Karpas-422 (cell line): ENCODE measurements around the gene TIAM2. TPM values are rescaled to one million over a fixed set of nuclear protein-coding genes. Genes with fewer than 3 reads are reported as not detected.

Experiments
- DNase-seq: peaks from one replicate; pipeline ENCODE4 v3.0.0-alpha.2; 2015
- H2AFZ ChIP-seq: fragments of 200-600 bp; sonication (generic); 2 replicates; pipeline ENCODE4 v1.6.1; 2014; ENCODE audit warnings: antibody characterized with exemption, low read length, mixed read lengths
- H3K27ac ChIP-seq: fragments of 200-600 bp; sonication (generic); 2 replicates; pipeline ENCODE4 v1.5.1; 2014; ENCODE audit warnings: mild to moderate bottlenecking, low read length, moderate library complexity
- H3K27me3 ChIP-seq: fragments of 200-600 bp; sonication (generic); 2 replicates; pipeline ENCODE4 v1.6.1; 2014; ENCODE audit warnings: low read length, mixed read lengths
- H3K36me3 ChIP-seq: fragments of 200-600 bp; sonication (generic); 2 replicates; pipeline ENCODE4 v1.6.1; 2014; ENCODE audit warnings: low read length, mixed read lengths; ENCODE audit not compliant: insufficient read depth
- H3K4me1 ChIP-seq: fragments of 200-600 bp; sonication (generic); 2 replicates; pipeline ENCODE4 v1.6.1; 2014; ENCODE audit warnings: mild to moderate bottlenecking, low read length, mixed read lengths
- H3K4me2 ChIP-seq: fragments of 200-600 bp; sonication (generic); 2 replicates; pipeline ENCODE4 v1.6.1; 2014; ENCODE audit warnings: low read length, low read depth, mild to moderate bottlenecking; ENCODE audit not compliant: poor library complexity, severe bottlenecking
- H3K4me3 ChIP-seq: fragments of 200-600 bp; sonication (generic); 2 replicates; pipeline ENCODE4 v1.5.1; 2014; ENCODE audit warnings: mild to moderate bottlenecking, antibody characterized with exemption, low read length, mixed read lengths
- H3K79me2 ChIP-seq: fragments of 200-600 bp; sonication (generic); 2 replicates; pipeline ENCODE4 v1.6.1; 2014; ENCODE audit warnings: mild to moderate bottlenecking, low read length, mixed read lengths
- H3K9ac ChIP-seq: fragments of 200-600 bp; sonication (generic); 2 replicates; pipeline ENCODE4 v1.6.0; 2014; ENCODE audit warnings: low read length
- H3K9me2 ChIP-seq: fragments of 200-600 bp; sonication (generic), shearing (Covaris generic); replicated peaks from 2 replicates; pipeline ENCODE4 v1.6.0; 2014; ENCODE audit warnings: mild to moderate bottlenecking, low read length, moderate library complexity; ENCODE audit not compliant: insufficient read depth
- H3K9me3 ChIP-seq: fragments of 300-700, 200-600 bp; sonication (generic); 2 replicates; pipeline ENCODE4 v1.6.1; 2014; ENCODE audit warnings: low read length, mixed read lengths
- H4K20me1 ChIP-seq: fragments of 200-600 bp; sonication (generic); 2 replicates; pipeline ENCODE4 v1.6.1; 2014; ENCODE audit warnings: mild to moderate bottlenecking, antibody characterized with exemption, low read length, low read depth; ENCODE audit not compliant: insufficient read depth
- total RNA-seq: library from RNA; depleted of rRNA; stranded (reverse); fragments of >200 nt; shearing (Covaris generic); gene quantifications from 2 replicates; pipeline ENCODE4 v1.2.3, GENCODE V29; 2014; ENCODE audit warnings: low replicate concordance

Gene TIAM2
- total RNA-seq, 1 experiment from 2014 or later = 9.0 TPM

DNA sequence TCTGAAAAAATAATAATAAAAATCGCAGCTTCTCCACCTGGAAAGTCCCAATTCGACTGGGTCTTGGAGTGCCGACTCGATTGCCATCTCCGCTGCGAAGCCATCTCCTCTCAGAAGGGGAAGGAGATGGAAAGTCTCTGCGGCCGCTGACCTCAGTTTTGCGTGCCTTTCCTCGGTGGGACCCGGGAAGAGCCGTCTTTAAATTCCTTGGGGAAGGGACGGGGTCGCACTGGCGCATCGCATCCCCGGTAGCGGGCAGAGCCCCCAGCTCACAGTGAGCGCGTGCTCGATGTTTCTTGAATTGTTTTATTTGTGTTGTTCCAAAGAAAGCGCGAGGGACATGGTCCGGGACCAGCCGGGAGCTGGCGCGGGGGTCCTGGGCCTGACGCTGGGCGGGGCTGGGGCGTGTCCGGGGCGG is 270 bp upstream of the TIAM2 start:
- no peak for DNase-seq
- Histone ChIP-seq H3K9me3 (no peaks in the 10 kb centered on the region), H3K27me3 (no peaks in the 10 kb centered on the region), H2AFZ (no peak overlapping the region), H3K9ac (no peak overlapping the region), H3K4me1 (no peaks in the 10 kb centered on the region), H3K79me2 (no peaks in the 10 kb centered on the region), H3K4me3 (no peak overlapping the region), H3K4me2 (peak overlapping the region; percentile 55), H3K36me3 (no peaks in the 10 kb centered on the region), H3K27ac (no peak overlapping the region), H3K9me2 (no peaks in the 10 kb centered on the region), H4K20me1 (no peaks in the 10 kb centered on the region)

DNA sequence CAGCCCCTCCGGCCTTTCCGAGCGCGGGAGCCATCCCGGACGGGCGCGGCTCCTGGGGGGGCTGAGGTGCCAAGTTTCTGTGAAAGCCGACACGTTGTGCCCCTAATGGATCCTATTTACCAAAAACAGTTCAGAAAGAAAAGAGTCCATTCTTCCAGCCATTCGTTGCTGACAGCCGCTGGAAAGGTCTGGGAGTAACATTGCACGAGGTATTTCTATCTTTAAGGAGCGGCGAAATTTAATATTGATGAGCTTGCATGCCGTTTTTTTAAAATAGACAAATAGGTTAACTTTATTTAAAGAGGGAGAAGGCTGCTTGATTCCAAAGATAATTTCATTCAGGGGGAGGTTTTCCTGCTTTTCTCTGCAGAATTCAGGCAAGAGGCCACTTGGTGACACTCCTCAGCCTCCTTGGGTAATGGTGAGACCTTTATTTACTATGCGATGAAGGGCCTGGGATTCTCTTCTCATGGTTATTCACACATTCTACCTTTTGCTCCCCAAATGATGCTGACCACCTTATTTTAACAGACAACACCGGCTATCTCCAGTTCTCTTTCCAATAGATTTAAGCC is 988 bp downstream of the TIAM2 start:
- Histone ChIP-seq H3K9ac (no peak overlapping the region), H3K4me3 (peak overlapping the region; percentile 44; the same call in 1 of the 2 replicates), H3K4me2 (peak overlapping the region; percentile 55), H3K36me3 (no peaks in the 10 kb centered on the region), H3K27me3 (no peaks in the 10 kb centered on the region), H4K20me1 (no peaks in the 10 kb centered on the region), H3K9me3 (no peaks in the 10 kb centered on the region), H3K79me2 (no peaks in the 10 kb centered on the region), H3K9me2 (no peaks in the 10 kb centered on the region), H3K4me1 (no peaks in the 10 kb centered on the region), H2AFZ (no peak overlapping the region), H3K27ac (no peak overlapping the region)
- DNase-seq = no peak

DNA sequence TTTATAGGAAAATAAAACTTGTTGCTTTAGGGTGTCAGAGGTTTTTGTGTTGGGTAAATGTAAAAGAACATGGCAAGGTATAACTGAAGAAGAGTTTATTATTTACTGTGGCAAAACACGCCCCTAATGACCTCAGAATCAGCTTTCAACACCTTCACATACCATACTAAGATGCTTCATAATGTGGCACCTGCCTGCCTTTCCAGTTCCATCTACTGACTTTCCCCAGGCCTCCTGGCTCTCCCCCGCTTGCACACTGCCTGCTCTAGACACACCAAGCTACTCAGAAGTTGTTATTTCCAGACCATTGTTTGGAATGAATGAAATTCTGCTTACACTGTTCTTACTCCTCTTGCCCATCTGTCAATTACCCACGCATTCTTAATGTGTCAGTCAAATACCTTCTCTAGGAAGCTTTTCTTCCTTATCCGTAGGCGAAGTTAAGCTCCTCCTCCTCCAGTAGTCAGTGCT is 1.8 kb downstream of the TIAM2 start:
- Histone ChIP-seq H3K4me2 (no peak overlapping the region), H3K27me3 (no peaks in the 10 kb centered on the region), H3K79me2 (no peaks in the 10 kb centered on the region), H3K9ac (no peak overlapping the region), H3K4me1 (no peaks in the 10 kb centered on the region), H2AFZ (no peak overlapping the region), H3K36me3 (no peaks in the 10 kb centered on the region), H3K27ac (no peak overlapping the region), H3K4me3 (no peak overlapping the region), H3K9me3 (no peaks in the 10 kb centered on the region), H3K9me2 (no peaks in the 10 kb centered on the region), H4K20me1 (no peaks in the 10 kb centered on the region)
- DNase-seq = no peak

DNA sequence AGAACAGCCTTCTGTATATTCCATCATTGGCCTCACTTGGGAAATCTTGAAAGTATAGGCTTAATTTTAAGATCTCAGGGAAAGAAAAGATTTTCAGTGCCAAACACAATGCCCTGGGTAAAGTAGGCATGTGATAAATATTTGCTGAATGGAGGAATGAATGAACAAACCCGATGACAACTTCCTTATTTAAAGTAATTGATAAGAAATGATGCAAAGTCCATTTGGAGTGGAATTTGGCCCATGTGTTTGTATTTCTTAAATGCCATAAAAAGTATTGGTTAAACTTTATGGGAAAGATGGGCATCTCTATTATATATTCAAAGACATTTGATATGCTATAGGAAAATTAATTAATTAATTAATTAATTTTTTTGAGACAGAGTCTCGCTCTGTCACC is 3.7 kb downstream of the TIAM2 start:
- no peaks in the 10 kb centered on the region for H3K9me3 ChIP-seq
- no peaks in the 10 kb centered on the region for H3K79me2 ChIP-seq
- DNase-seq = no peak
- H3K9ac ChIP-seq = no peak overlapping the region
- H3K36me3 ChIP-seq = no peaks in the 10 kb centered on the region
- H3K4me2 ChIP-seq = no peak overlapping the region
- no peak overlapping the region for H3K4me3 ChIP-seq
- H3K27ac ChIP-seq = no peak overlapping the region
- H3K27me3 ChIP-seq = no peaks in the 10 kb centered on the region
- H4K20me1 ChIP-seq = no peaks in the 10 kb centered on the region
- no peak overlapping the region for H2AFZ ChIP-seq
- H3K4me1 ChIP-seq = no peaks in the 10 kb centered on the region
- no peaks in the 10 kb centered on the region for H3K9me2 ChIP-seq

DNA sequence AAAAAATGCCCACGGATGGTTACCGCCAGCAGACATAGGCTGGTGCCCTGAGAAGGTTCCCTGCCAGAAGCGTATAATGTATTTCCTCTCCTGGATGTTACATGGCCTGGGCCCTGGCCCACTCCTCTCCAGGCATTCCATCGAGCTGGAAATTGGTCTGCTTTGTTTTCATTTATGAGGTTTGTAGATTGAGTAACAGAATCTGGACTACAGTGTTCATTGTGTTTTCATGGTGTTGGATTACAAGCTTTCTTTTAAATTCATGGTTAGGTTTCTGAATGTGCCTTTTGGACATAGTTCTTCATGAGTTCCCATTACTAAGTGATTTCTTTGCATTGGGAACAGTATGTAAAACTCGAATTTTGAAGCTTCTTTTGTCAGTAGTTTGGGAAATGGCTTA is 6.4 kb downstream of the TIAM2 start:
- Histone ChIP-seq H3K4me2 (no peak overlapping the region), H3K27me3 (no peaks in the 10 kb centered on the region), H3K4me1 (no peaks in the 10 kb centered on the region), H3K79me2 (no peaks in the 10 kb centered on the region), H3K9ac (no peak overlapping the region), H3K9me2 (no peaks in the 10 kb centered on the region), H3K4me3 (no peak overlapping the region), H3K36me3 (no peaks in the 10 kb centered on the region), H3K9me3 (no peaks in the 10 kb centered on the region), H2AFZ (no peak overlapping the region), H3K27ac (no peak overlapping the region), H4K20me1 (no peaks in the 10 kb centered on the region)
- DNase-seq = no peak

DNA sequence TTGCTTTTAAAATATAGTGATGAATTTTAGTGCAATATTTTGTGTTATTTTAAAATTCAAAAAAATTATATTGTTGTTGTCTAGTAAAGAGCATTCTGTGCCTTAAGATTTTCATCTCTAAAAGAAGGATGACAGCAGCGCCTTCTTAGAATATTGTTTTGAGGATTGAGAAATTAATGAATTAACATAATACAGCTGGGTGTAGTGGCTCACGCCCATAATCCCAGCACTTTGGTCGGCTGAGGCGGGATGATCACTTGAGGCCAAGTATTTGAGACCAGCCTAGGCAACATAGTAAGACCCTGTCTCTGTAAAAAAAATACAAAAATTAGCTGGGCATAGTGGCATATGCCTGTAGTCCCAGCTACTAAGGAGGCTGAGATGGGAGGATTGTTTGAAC is 6.8 kb downstream of the TIAM2 start:
- H3K27ac ChIP-seq = no peak overlapping the region
- H2AFZ ChIP-seq = no peak overlapping the region
- no peak overlapping the region for H3K4me3 ChIP-seq
- H3K27me3 ChIP-seq = no peaks in the 10 kb centered on the region
- no peak overlapping the region for H3K9ac ChIP-seq
- H3K9me3 ChIP-seq = no peaks in the 10 kb centered on the region
- DNase-seq = no peak
- no peaks in the 10 kb centered on the region for H3K79me2 ChIP-seq
- H3K36me3 ChIP-seq = no peaks in the 10 kb centered on the region
- H3K4me1 ChIP-seq = no peaks in the 10 kb centered on the region
- no peaks in the 10 kb centered on the region for H4K20me1 ChIP-seq
- H3K4me2 ChIP-seq = no peak overlapping the region
- H3K9me2 ChIP-seq = no peaks in the 10 kb centered on the region

DNA sequence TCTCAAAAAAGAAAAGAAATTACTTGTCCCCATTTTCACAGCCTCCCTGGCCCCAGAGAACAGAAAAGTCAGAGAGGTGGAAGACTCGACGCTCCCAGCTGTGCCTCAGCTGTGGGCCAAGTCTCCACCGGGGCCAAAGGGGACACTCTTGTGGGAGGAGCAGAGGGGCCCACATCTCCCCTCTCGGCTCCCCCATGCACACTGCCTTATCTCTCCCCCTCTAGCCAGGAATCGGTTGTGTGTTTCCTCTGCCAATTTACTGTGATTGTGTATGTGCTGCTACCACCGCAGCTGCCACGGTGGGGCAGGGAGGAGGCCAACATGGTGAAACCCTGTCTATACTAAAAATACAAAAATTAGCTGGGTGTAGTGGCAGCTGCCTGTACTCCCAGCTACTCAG is 8.4 kb downstream of the TIAM2 start:
- H2AFZ ChIP-seq = no peak overlapping the region
- no peak overlapping the region for H3K4me2 ChIP-seq
- no peaks in the 10 kb centered on the region for H3K4me1 ChIP-seq

DNA sequence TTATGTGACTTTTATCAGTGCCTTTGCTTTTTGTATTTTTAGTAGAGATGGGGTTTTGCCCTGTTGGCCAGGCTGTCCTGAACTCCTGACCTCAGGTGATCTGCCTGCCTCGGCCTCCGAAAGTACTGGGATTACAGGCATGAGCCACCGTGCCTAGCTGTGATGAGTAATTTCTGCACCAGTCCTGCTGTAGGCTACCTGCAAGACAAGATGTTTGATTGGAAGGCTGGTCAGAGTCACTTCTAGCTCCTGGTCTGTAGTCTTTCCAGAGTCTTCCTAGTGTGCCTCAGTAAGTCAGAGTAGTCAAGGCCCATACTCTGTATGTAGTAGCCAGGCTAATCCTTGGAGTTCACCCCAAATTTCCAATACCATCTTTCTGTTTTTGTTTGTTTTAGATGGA is 8.9 kb downstream of the TIAM2 start:
- Histone ChIP-seq H3K9ac (no peak overlapping the region), H3K79me2 (no peaks in the 10 kb centered on the region), H3K27me3 (no peaks in the 10 kb centered on the region), H3K9me3 (no peaks in the 10 kb centered on the region), H3K36me3 (no peaks in the 10 kb centered on the region), H3K27ac (no peak overlapping the region), H2AFZ (no peak overlapping the region), H3K4me2 (no peak overlapping the region), H3K4me1 (no peaks in the 10 kb centered on the region), H3K4me3 (no peak overlapping the region), H3K9me2 (no peaks in the 10 kb centered on the region), H4K20me1 (no peaks in the 10 kb centered on the region)
- no peak for DNase-seq

More for the DNA sequence above, 8.4 kb downstream of the TIAM2 start:
- Histone ChIP-seq H3K27me3 (no peaks in the 10 kb centered on the region), H3K9me2 (no peaks in the 10 kb centered on the region), H3K27ac (no peak overlapping the region), H3K4me3 (no peak overlapping the region), H3K36me3 (no peaks in the 10 kb centered on the region), H3K9me3 (no peaks in the 10 kb centered on the region), H3K9ac (no peak overlapping the region), H4K20me1 (no peaks in the 10 kb centered on the region), H3K79me2 (no peaks in the 10 kb centered on the region)
- DNase-seq = no peak
